ENCODE results near the gene WRAP73.
A peak's percentile ranks its signal among the peaks of the same experiment; 100 is the strongest.

- TF ChIP-seq POLR2A (IDR thresholded peaks at IDR 0.05; ENCODE audit: low read length) (no peak), HDAC2 (IDR thresholded peaks at IDR 0.05) (no peak), CTCF (IDR thresholded peaks at IDR 0.05) (no peak), JUNB (IDR thresholded peaks at IDR 0.05) (no peak), JUN (IDR thresholded peaks at IDR 0.05) (no peak), HES2 (IDR thresholded peaks at IDR 0.05) (no peak), USF2 (IDR thresholded peaks at IDR 0.05) (no peak), MAX (IDR thresholded peaks at IDR 0.05) (peak; percentile 43), EP300 (IDR thresholded peaks at IDR 0.05) (no peak), SMC3 (IDR thresholded peaks at IDR 0.05) (no peak), TP53 (CRISPR knock-in tag; IDR thresholded peaks at IDR 0.05) (no peak), MAFK (IDR thresholded peaks at IDR 0.05; ENCODE audit: partially characterized antibody) (no peak), RFX5 (IDR thresholded peaks at IDR 0.05) (no peak), HMGXB4 (CRISPR knock-in tag; IDR thresholded peaks at IDR 0.05; ENCODE audit: borderline replicate concordance) (no peak)
Observed at GRCh38 chr1:3586986-3587759, 62.7 kb downstream of the WRAP73 start.
